Fibroblast of peridontal ligament (primary cell): Measurements from ENCODE around the gene CERS6.
A peak's percentile ranks its signal among the peaks of the same experiment; 100 is the strongest.

Experiments
- DNase-seq: peaks from one replicate; pipeline ENCODE4 v3.0.0-alpha.2; 2010; ENCODE audit errors: extremely low read depth

Gene CERS6

GRCh38 chr2:168698969-168699368 lies 242.9 kb downstream of the CERS6 start:
- DNase-seq: no peak

DNA sequence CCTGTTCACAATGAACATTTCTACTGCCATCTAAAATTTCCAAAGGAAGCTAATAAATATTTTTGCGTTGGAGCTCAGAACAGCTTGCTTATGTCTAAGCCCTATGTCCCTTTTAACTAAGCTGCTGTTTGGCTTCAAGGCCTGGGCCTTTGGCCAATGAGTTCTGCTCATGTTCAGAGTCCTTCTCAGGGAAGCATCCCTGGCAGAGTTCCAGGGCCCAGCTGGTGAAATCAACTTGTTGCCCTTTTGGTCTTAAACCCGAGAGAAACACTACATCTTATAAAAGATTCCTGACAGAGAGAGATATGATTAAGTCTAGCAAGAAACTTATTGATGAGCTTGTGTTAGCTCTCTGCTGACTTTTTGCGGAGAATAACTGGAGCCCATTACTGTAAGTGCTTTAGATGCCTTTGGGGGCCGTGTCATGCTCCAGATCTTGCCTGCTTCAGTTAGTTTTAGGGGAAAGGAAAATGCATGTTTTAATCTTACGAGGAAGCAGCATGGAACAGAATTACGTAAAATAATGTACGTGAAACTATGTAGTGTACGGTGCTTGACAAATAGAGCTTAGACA lies 243.9 kb downstream of the CERS6 start:
- DNase-seq: peak; percentile 81

GRCh38 chr2:168700615-168701245 lies 244.7 kb downstream of the CERS6 start:
- DNase-seq: peak; percentile 49

- no peak for DNase-seq
These were observed 246.5 kb downstream of the CERS6 start for GRCh38 chr2:168702579-168702978.

DNA sequence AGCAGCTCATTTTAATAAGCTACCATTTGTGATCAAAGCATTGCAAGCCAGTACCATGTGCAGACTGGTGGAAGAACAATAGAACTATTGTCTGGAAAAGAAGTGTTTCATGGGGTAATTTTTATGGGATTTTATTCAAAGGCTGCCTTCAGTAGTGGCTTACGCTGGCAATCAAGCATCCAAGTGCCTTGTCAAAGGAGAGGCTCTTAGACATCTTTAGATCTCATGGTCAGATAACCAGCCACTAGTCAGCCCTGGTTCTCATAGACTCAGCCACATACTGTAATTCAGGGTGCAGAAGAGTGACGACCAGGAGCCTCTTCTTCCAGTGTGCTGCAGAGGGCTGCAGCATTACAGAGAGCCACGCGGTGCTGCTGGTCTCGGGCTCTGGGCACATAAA lies 247.9 kb downstream of the CERS6 start:
- DNase-seq: no peak

- peak; percentile 65 for DNase-seq
These were observed 249.7 kb downstream of the CERS6 start for GRCh38 chr2:168705534-168706470.

DNA sequence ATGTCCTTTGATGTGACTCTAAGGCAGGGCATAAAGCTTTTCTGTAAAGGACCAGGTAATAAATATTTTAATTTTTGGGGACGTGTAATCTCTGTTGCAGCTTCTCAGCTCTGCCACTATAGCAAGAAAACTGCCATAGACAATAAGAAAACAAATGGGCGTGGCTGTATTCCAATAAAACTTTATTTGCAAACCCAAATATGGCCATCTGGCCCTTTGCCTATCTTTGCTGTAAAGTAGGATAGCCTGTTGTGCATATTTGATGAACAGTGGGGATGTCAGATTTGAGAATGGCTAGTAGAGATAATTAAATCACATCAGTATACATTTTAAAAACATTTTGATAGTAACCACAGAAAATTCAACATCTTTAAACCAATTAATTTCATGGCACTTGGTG lies 250.7 kb downstream of the CERS6 start:
- DNase-seq: no peak

DNA sequence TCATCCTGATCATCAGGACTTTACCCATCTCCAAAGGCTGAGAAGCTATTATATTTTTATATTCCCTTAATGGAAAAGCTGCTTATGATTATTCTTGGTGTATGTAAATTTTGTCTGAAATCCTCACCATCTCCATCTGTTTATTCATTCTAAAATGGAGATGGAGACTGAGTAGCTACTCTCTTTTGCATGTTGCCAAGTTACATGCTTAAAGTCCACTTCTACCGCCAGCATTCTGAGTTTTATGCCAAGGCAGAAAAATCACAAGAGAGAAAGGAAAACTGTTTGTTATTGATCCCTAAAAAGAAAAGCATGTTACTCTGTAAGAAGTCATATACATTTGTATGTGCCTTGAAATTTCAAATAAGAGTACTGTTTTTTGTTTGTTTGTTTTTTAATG lies 252.0 kb downstream of the CERS6 start:
- no peak for DNase-seq

DNA sequence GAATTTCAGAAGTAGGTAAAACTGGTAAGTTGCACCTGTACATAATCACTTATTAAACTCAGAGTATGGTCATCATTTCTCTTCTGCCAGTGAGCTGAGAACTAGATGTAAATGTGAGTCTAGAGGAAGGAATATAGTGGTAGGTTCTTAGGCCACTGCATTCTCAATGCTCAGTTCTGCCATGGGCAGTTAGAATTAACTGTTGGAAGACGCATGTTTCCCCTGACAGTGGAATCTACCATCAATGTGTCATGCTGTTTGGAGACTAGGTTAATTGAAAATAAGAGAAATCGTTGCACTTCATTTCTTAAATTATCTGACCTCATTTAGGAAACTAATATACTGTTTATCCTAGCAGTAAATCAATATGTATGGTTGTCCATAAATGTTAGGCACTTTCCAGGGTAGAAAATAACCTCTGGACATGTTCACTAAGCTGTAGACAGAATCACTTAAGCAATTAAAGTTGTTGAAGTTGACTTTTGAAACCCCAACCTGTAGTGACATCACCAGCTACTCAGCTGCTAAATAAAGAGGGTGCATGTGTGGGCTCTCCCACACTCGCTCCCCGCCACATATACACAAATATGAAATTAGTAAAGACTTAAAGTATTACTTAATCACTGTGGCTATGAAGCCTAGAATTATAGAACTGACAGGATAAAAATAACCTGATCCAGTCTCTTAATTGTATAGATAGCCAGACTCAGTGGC lies 254.8 kb downstream of the CERS6 start:
- DNase-seq: no peak

DNA sequence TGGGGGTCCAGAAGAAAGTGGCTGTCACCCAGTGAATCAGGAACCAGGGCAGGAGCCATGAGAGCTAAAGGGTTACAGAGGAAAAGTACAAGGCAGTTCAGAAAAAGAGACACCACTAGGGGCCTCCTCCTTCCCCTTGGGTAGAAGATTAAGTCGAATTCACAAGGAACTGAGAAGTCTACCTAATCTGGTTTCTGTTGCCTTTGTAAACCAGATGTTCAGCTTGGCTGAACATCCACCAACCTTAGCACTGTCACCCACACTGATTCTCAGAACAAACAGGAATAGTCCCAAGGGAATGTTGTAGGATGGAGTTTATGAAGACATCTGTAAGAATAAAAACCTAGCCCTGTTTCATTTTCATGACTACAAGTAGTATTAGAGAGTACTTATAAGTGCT lies 256.0 kb downstream of the CERS6 start:
- DNase-seq: no peak

DNA sequence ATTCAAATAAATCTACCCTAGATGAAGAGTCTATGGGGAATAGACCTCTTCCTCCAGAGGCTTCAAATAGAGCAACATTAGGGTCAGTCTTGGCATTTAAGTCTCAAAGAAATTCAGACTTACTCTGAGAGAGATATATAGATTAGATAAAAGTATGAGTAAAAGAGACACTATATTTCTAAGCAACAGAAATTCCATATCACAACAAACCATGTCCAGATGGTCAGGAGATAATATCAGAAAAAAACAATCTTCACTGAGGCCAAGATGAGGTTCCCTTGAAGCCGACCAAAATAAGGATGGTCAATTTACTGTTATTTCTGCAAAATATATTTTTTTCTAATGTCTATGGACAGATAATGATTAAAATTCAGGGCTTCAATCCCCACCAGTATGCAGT lies 257.3 kb downstream of the CERS6 start:
- no peak for DNase-seq

- DNase-seq: no peak
These were observed 259.8 kb downstream of the CERS6 start for GRCh38 chr2:168715849-168716248.

GRCh38 chr2:168716839-168717238 lies 260.8 kb downstream of the CERS6 start:
- DNase-seq: no peak

DNA sequence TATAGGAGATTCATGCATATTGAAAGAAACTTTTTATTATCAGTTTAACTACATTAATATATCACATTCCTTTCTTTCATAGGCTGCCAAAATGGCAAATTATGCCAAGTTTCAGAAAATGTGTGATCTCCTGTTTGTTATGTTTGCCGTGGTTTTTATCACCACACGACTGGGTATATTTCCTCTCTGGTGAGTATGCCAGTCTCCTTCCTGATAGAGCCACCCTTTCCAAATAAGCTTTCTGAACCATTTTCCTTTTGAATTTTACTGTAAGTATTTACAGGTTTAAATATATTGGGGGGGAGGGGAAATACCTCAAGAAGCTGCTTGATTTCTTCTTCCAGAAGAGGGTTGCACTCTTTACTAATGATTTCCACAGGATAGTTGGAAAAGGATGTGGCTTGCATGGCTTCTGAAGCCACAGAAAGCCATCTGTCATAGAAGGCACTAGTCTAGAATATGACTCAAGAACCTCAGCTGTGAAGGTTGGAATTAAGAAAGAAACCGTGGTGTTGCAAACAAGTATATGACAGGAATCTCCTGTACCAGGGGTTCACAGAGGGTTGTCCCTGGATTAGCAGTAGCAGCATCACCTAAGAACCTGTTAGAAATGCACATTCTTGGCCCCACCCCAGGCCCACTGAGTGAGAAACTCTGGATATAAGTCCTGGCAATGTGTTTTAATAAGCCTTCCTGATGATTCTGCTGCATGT lies 261.9 kb downstream of the CERS6 start:
- DNase-seq: no peak

DNA sequence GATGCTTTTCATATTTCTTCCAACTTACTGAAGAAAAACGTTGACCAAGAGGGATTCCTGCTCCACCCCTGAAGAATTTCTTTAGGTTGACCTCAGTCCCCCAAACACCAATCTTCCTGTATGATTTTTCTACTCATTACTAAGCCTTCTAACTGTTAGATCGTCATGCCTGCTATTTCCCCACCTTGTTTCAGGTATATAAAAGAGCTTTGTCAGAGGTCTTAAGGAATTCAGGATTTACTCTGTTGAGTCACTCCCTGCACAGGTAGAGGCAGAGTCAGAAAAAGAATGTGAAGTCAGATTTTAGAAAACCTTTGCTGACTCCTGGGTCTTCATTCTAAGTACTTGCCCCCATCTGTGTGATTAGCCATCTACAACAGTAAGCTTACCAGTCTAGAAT lies 262.6 kb downstream of the CERS6 start:
- no peak for DNase-seq

- DNase-seq: no peak
These were observed 263.4 kb downstream of the CERS6 start for GRCh38 chr2:168719446-168719845.

DNA sequence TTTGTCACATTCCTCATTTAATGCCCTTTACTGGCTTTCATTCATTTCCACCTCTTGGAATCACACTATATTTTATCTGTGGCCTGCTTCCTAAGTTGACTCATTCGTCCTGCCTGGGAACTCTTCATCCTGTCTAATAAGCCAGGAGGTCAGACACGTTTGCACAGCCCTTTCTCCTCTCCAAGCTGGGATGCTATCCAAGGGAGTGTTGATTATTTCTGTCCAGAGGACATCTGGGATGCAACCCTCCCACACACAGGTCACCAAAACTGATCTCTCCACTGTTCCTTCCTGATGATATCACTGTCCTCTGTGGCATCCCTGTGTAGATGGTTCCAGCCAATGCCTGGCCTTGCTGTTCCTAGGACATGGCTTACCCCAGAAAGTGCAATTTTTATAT lies 266.5 kb downstream of the CERS6 start:
- DNase-seq: peak; percentile 19

- DNase-seq: no peak
These were observed 267.3 kb downstream of the CERS6 start for GRCh38 chr2:168723275-168723899.

GRCh38 chr2:168726375-168726774 lies 270.3 kb downstream of the CERS6 start:
- no peak for DNase-seq

DNA sequence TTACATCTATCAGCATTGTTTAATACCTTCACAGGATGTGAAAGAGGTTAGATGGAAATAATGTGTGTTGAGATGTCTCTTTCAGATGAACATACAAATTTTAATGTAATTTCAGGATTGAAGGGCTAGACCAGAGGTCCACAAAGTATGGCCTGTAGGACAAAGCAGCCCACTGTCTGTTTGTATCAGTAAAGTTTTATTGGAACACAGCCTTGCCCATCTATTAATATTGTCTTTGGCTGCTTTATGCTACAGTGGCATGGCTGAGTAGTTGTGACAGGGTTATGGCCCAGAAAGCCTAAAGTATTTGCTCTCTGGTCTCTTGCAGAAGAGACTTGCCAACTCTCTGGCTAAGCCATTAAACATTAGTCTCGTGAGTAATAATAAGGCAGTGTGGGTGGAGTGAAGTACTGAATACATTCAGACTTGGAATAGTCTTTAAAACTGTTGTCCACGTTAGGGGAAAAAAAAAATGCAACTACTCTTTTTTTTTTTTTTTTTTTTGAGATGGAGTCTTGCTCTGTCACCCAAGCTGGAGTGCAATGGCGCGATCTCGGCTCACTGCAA lies 271.9 kb downstream of the CERS6 start:
- DNase-seq: no peak

- DNase-seq: no peak
These were observed 273.4 kb downstream of the CERS6 start for GRCh38 chr2:168729455-168729854.
